Endodermal cell (in vitro differentiated cells): ENCODE results near the gene ALPL. TPM values are rescaled to one million over a fixed set of nuclear protein-coding genes. Genes with fewer than 3 reads are reported as not detected.

Experiments
- DNase-seq: peaks from one replicate; pipeline ENCODE4 v3.0.0-alpha.2; 2017
- H3K27ac ChIP-seq: 2 replicates; pipeline ENCODE4 v1.5.1; 2013; ENCODE audit warnings: mild to moderate bottlenecking, low read depth, low read length, moderate library complexity
- H3K27me3 ChIP-seq: 2 replicates; pipeline ENCODE4 v1.6.1; 2013; ENCODE audit warnings: mild to moderate bottlenecking, low read length, moderate library complexity; ENCODE audit not compliant: insufficient read depth, control insufficient read depth, poor library complexity, severe bottlenecking
- H3K36me3 ChIP-seq: 2 replicates; pipeline ENCODE4 v1.7.0; 2013; ENCODE audit warnings: mild to moderate bottlenecking, low read length, moderate library complexity; ENCODE audit not compliant: control insufficient read depth, insufficient read depth
- H3K4me1 ChIP-seq: one replicate; pipeline ENCODE4 v1.7.0; 2013; ENCODE audit warnings: low read length; ENCODE audit not compliant: control insufficient read depth, insufficient read depth
- H3K4me3 ChIP-seq: 2 replicates; pipeline ENCODE4 v1.5.1; 2013; ENCODE audit warnings: mild to moderate bottlenecking, low read length, moderate library complexity
- H3K9ac ChIP-seq: 2 replicates; pipeline ENCODE4 v1.6.1; 2013; ENCODE audit warnings: mild to moderate bottlenecking, low read length, moderate library complexity; ENCODE audit not compliant: poor library complexity, severe bottlenecking; ENCODE audit errors: extremely low read depth
- H3K9me3 ChIP-seq: 2 replicates; pipeline ENCODE4 v1.6.1; 2013; ENCODE audit warnings: mild to moderate bottlenecking, low read length, moderate library complexity; ENCODE audit not compliant: control insufficient read depth
- H3K27ac Mint-ChIP-seq: 2 replicates; pipeline ENCODE4 v1.8.0; 2020; ENCODE audit warnings: mixed read lengths
- H3K27me3 Mint-ChIP-seq: 2 replicates; pipeline ENCODE4 v1.8.0; 2021; ENCODE audit warnings: mild to moderate bottlenecking, mixed read lengths; ENCODE audit not compliant: insufficient read depth
- H3K36me3 Mint-ChIP-seq: 2 replicates; pipeline ENCODE4 v1.8.0; 2020; ENCODE audit warnings: low read depth, mixed read lengths
- H3K4me1 Mint-ChIP-seq: 2 replicates; pipeline ENCODE4 v1.8.0; 2020; ENCODE audit warnings: mixed read lengths
- H3K4me3 Mint-ChIP-seq: 2 replicates; pipeline ENCODE4 v1.8.0; 2020; ENCODE audit warnings: mild to moderate bottlenecking, moderate library complexity, mixed read lengths
- H3K9me3 Mint-ChIP-seq: 2 replicates; pipeline ENCODE4 v1.8.0; 2020; ENCODE audit warnings: mild to moderate bottlenecking, mixed read lengths
- WGBS, 2 experiments: methylation state at CpG; one replicate each; pipeline versions ENCODE4 v1.1.5 to v1.1.7; 2013; ENCODE audit warnings: missing lambda C conversion rate in 2 of 2, mixed read lengths in 1 of 2; ENCODE audit not compliant: insufficient coverage in 1 of 2, insufficient read length in 1 of 2; 5-methylcytosine and 5-hydroxymethylcytosine counted together
- total RNA-seq, 2 donors: library from RNA; stranded (reverse); fragmentation: NEBNext Ultra II Directional in 1 of 2; extraction: Animal tissue kit (Norgen Biotek cat#: 25700) in 1 of 2; gene quantifications; 2 replicates in 1 of 2; 3 replicates in 1 of 2; pipeline ENCODE4 v1.2.1, GENCODE V29; 2021
- TF ChIP-seq, protein P1 (sequence below): fragments of 200-600 bp; sonication (generic); conservative IDR thresholded peaks from 2 replicates; pipeline ENCODE4 v1.5.0; 2021; ENCODE audit warnings: antibody characterized with exemption, mild to moderate bottlenecking

The ALPL gene
- total RNA-seq, 2 donors from 2014 or later: 94.8 to 117 TPM

DNA sequence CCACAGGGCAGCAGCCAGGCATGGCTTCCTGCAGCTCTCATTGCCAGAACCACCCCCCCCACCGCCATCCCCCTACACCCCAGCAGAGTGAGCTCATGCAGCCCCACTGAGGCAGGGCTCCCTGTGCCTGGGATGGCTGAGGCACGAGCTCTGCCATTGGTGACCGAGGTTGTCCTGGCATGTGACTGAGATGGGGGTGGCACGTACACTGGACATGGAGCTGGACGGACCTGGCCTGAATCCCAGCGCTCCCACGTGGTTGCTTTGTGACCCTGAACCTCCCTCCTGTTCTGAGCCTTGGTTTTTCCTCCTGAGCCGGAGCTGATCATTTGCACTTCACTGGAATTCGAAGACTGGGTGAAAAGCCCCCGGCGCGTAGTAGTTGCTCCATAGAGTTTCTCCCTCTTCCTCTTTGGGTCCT is 28.3 kb downstream of the ALPL start:
- Histone ChIP-seq H3K9me3 (no peaks in the 10 kb centered on the region), H3K27me3 (no peaks in the 10 kb centered on the region), H3K9ac (peak overlapping the region; percentile 6), H3K36me3 (no peaks in the 10 kb centered on the region), H3K4me3 (no peak overlapping the region), H3K27ac (peak overlapping the region; percentile 27), H3K4me1 (peaks cover 14% of the 10 kb centered on the region)
- H3K27ac Mint-ChIP-seq: peak overlapping the region; percentile 83
- TF ChIP-seq, protein P1, sequence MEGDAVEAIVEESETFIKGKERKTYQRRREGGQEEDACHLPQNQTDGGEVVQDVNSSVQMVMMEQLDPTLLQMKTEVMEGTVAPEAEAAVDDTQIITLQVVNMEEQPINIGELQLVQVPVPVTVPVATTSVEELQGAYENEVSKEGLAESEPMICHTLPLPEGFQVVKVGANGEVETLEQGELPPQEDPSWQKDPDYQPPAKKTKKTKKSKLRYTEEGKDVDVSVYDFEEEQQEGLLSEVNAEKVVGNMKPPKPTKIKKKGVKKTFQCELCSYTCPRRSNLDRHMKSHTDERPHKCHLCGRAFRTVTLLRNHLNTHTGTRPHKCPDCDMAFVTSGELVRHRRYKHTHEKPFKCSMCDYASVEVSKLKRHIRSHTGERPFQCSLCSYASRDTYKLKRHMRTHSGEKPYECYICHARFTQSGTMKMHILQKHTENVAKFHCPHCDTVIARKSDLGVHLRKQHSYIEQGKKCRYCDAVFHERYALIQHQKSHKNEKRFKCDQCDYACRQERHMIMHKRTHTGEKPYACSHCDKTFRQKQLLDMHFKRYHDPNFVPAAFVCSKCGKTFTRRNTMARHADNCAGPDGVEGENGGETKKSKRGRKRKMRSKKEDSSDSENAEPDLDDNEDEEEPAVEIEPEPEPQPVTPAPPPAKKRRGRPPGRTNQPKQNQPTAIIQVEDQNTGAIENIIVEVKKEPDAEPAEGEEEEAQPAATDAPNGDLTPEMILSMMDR: no peak
- H3K4me1 Mint-ChIP-seq: peaks cover 25% of the 10 kb centered on the region
- 76 to 77% methylated on average over 11 to 12 of the region's 12 CpGs for WGBS, 2 experiments
- H3K4me3 Mint-ChIP-seq: no peak overlapping the region
- peak; percentile 64 for DNase-seq
- no peaks in the 10 kb centered on the region for H3K9me3 Mint-ChIP-seq
- H3K27me3 Mint-ChIP-seq: no peaks in the 10 kb centered on the region
- peaks cover 2% of the 10 kb centered on the region for H3K36me3 Mint-ChIP-seq

DNA sequence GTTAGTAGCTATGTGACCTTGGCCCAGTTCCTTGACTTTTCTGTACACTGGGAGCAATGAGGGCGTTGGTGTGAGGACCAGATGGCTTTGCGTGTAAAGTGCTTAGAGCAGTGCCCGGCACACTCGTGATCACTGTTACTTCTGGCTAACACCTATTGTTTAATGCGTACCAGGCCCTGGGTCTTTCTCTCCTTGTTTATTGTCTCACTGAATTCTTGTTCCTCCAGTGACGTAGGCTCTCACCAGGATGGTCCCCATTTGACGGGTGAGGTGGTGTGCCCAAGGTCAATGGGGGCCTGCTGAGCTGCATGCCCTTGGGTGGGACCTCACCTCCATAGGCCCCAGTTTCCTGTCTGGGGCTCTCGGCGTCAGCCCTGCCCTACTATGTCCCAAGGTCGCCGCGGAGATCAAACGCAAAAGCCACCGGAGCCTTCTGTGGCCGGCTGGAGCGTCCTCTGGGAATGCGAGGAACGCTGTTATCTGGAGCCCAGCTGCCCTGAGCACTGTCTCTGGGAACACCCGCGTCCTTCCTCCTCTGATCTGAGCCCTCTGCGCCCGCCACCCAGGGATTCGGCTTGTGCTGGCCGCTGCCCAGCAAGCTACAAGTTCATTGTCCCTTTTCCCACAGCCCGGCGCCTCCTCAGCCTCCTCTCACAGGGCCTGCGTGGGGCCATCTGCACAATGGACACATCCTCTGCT is 28.9 kb downstream of the ALPL start:
- TF ChIP-seq, protein P1: no peak
- no peaks in the 10 kb centered on the region for H3K9me3 Mint-ChIP-seq
- Histone ChIP-seq H3K4me3 (no peak overlapping the region), H3K9ac (peak overlapping the region; percentile 6), H3K27me3 (no peaks in the 10 kb centered on the region), H3K36me3 (no peaks in the 10 kb centered on the region), H3K4me1 (peaks cover 14% of the 10 kb centered on the region), H3K27ac (peak overlapping the region; percentile 27), H3K9me3 (no peaks in the 10 kb centered on the region)
- 85 to 92% methylated on average over 13 to 27 of the region's 27 CpGs for WGBS, 2 experiments
- H3K4me3 Mint-ChIP-seq: no peak overlapping the region
- no peaks in the 10 kb centered on the region for H3K27me3 Mint-ChIP-seq
- H3K36me3 Mint-ChIP-seq: no peaks in the 10 kb centered on the region
- H3K4me1 Mint-ChIP-seq: peaks cover 25% of the 10 kb centered on the region
- peak; percentile 64 for DNase-seq
- H3K27ac Mint-ChIP-seq: peak overlapping the region; percentile 83

DNA sequence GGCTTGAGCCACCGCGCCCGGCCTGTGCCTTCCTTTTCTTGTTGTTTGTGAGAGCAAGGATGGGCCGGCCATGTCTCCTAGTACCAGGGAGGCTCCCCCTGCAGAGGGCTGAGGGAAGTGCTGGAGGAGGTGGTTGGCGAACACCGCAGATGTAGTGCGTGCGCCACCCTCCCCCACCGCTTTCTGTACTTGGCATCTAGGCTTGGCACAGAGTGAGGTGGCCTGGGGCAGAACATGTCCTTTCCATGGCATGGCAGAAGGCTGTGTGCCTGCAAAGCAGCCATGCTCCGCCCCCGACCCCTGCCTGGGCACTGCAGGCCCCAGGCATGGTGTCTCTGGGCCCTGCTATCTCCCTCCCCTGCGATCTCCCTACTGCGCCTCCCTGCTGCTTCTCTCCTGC is 30.7 kb downstream of the ALPL start:
- no peak overlapping the region for H3K9ac ChIP-seq
- no peaks in the 10 kb centered on the region for H3K27me3 ChIP-seq
- Mint-ChIP-seq H3K9me3 (no peaks in the 10 kb centered on the region), H3K4me3 (no peak overlapping the region), H3K27me3 (no peaks in the 10 kb centered on the region), H3K27ac (no peak overlapping the region), H3K36me3 (no peaks in the 10 kb centered on the region), H3K4me1 (peaks cover 17% of the 10 kb centered on the region)
- no peaks in the 10 kb centered on the region for H3K36me3 ChIP-seq
- peaks cover 14% of the 10 kb centered on the region for H3K4me1 ChIP-seq
- H3K27ac ChIP-seq: no peak overlapping the region
- WGBS, 2 experiments: 85 to 100% methylated on average over 1 to 13 of the region's 13 CpGs
- no peaks in the 10 kb centered on the region for H3K9me3 ChIP-seq
- H3K4me3 ChIP-seq: no peak overlapping the region
- peak; percentile 91 for DNase-seq
- TF ChIP-seq, protein P1: peak; percentile 75
